Common myeloid progenitor, CD34-positive (primary cell): ENCODE results near the gene MAN2B2.
A peak's percentile ranks its signal among the peaks of the same experiment; 100 is the strongest.
"Not testable (repeated sequence)": the region's sequence is repeated elsewhere in the genome, so short reads cannot be mapped to it uniquely, and the experiment has no call there.

Experiments
- CTCF ChIA-PET: fragments of 350-600 bp; sonication (Branson Sonifier 250); formaldehyde crosslinking; loops from one replicate; lab custom pipeline; 2021; ENCODE audit warnings: antibody characterized with exemption; lab: Charles Lee
- POLR2A ChIA-PET: fragments of 350-600 bp; sonication (Branson Sonifier 250); formaldehyde crosslinking; loops from one replicate; lab custom pipeline; 2021; ENCODE audit warnings: antibody characterized with exemption; lab: Charles Lee
- DNase-seq, 3 donors: peaks; one replicate each; pipeline versions ENCODE4 v3.0.0 to v3.0.0-alpha.2; 2013
- H3K27ac ChIP-seq, 2 experiments: 1 replicate in 1 of 2; 2 replicates in 1 of 2; pipeline ENCODE4 v1.7.0; 2013; ENCODE audit warnings: inconsistent platforms in 2 of 2, low read length in 2 of 2, mild to moderate bottlenecking in 2 of 2, low read depth in 1 of 2, moderate library complexity in 1 of 2; ENCODE audit not compliant: severe bottlenecking in 2 of 2, insufficient read depth in 1 of 2, poor library complexity in 1 of 2
- H3K27me3 ChIP-seq, 5 experiments: replicated peaks in 2 of 5; 1 replicate in 3 of 5; 2 replicates in 2 of 5; pipeline versions ENCODE4 v1.6.1 to v1.7.0; 2013; ENCODE audit warnings: low read length in 4 of 5, mild to moderate bottlenecking in 2 of 5, moderate library complexity in 2 of 5, inconsistent platforms in 1 of 5; ENCODE audit not compliant: insufficient read depth in 5 of 5, control insufficient read depth in 4 of 5
- H3K36me3 ChIP-seq, 4 experiments: 1 replicate in 2 of 4; 2 replicates in 2 of 4; pipeline versions ENCODE4 v1.6.1 to v1.7.0; 2013; ENCODE audit warnings: low read length in 3 of 4, control low read depth in 1 of 4, mild to moderate bottlenecking in 1 of 4; ENCODE audit not compliant: control insufficient read depth in 4 of 4, insufficient read depth in 4 of 4
- H3K4me1 ChIP-seq, 4 experiments: 1 replicate in 3 of 4; 2 replicates in 1 of 4; pipeline versions ENCODE4 v1.6.1 to v1.7.1; 2013; ENCODE audit warnings: low read length in 3 of 4, mild to moderate bottlenecking in 3 of 4, control low read depth in 1 of 4, inconsistent platforms in 1 of 4, moderate library complexity in 1 of 4; ENCODE audit not compliant: control insufficient read depth in 4 of 4, insufficient read depth in 4 of 4; ENCODE audit errors: control extremely low read depth in 1 of 4
- H3K4me3 ChIP-seq, 7 experiments: 1 replicate in 4 of 7; 2 replicates in 3 of 7; pipeline versions ENCODE4 v1.5.1 to v1.7.0; 2013; ENCODE audit warnings: mild to moderate bottlenecking in 7 of 7, low read length in 6 of 7, moderate library complexity in 6 of 7, inconsistent platforms in 2 of 7, low read depth in 2 of 7, control low read depth in 1 of 7; ENCODE audit not compliant: insufficient read depth in 4 of 7, control insufficient read depth in 1 of 7; ENCODE audit errors: extremely low read depth in 1 of 7
- H3K9me3 ChIP-seq, 5 experiments: 1 replicate in 4 of 5; 2 replicates in 1 of 5; pipeline versions ENCODE4 v1.6.1 to v1.7.1; 2013; ENCODE audit warnings: low read length in 4 of 5, mild to moderate bottlenecking in 2 of 5, inconsistent platforms in 1 of 5, low read depth in 1 of 5, moderate library complexity in 1 of 5; ENCODE audit not compliant: control insufficient read depth in 4 of 5, insufficient read depth in 2 of 5; ENCODE audit errors: control extremely low read depth in 1 of 5
- WGBS: methylation state at CpG from one replicate; pipeline ENCODE4 v1.1.5; 2013; ENCODE audit not compliant: insufficient coverage; 5-methylcytosine and 5-hydroxymethylcytosine counted together

The MAN2B2 gene

GRCh38 chr4:6649216-6649615, 74.2 kb downstream of the MAN2B2 start:
- 97% methylated on average over 6 of the region's 8 CpGs for WGBS
- POLR2A ChIA-PET, result no interaction called here

GRCh38 chr4:6654211-6654610, 79.2 kb downstream of the MAN2B2 start:
- POLR2A ChIA-PET, H3K36me3 ChIP-seq, H3K27ac ChIP-seq, H3K4me3 ChIP-seq, H3K9me3 ChIP-seq, DNase-seq: not testable (repeated sequence)
- Histone ChIP-seq H3K4me1 (peaks cover 3 to 10% (median 7%) of the 10 kb centered on the region in 4 experiments), H3K27me3 (peaks cover 0 to 20% (median 5%) of the 10 kb centered on the region in 5 experiments)
- no CpG with 5 or more reads among the region's 3 CpGs for WGBS
- CTCF ChIA-PET, result interaction anchor here (0.7 to 1.0 kb wide), 2 partner anchors 10 to 11 kb away, joined by 3 to 4 read pairs; no protein-coding TSS in a partner anchor

More at GRCh38 chr4:6649216-6649615, 74.2 kb downstream of the MAN2B2 start:
- CTCF ChIA-PET, result no interaction called here
- no peaks in the 10 kb centered on the region for H3K36me3 ChIP-seq
- H3K9me3 ChIP-seq, result peaks cover 0 to 6% (median 0%) of the 10 kb centered on the region in 5 experiments
- H3K4me3 ChIP-seq, result no peak overlapping the region
- no peak for DNase-seq
- no peaks in the 10 kb centered on the region for H3K4me1 ChIP-seq
- no peak overlapping the region for H3K27ac ChIP-seq
- H3K27me3 ChIP-seq, result no peaks in the 10 kb centered on the region

GRCh38 chr4:6655291-6655690, 80.3 kb downstream of the MAN2B2 start:
- H3K27me3 ChIP-seq, result peaks cover 4 to 31% (median 11%) of the 10 kb centered on the region in 5 experiments
- CTCF ChIA-PET, H3K27ac ChIP-seq, POLR2A ChIA-PET, H3K4me3 ChIP-seq, H3K36me3 ChIP-seq, H3K9me3 ChIP-seq, DNase-seq: not testable (repeated sequence)
- peaks cover 3 to 12% (median 8%) of the 10 kb centered on the region in 4 experiments for H3K4me1 ChIP-seq
- WGBS, result no CpG with 5 or more reads among the region's 2 CpGs

GRCh38 chr4:6655924-6656323, 80.9 kb downstream of the MAN2B2 start:
- no peak overlapping the region for H3K27ac ChIP-seq
- H3K27me3 ChIP-seq, result peaks cover 4 to 38% (median 12%) of the 10 kb centered on the region in 5 experiments
- H3K36me3 ChIP-seq, result no peaks in the 10 kb centered on the region
- WGBS, result 88% methylated on average over 5 of the region's 5 CpGs
- ChIA-PET CTCF (no interaction called here), POLR2A (no interaction called here)
- H3K4me1 ChIP-seq, result peaks cover 3 to 12% (median 8%) of the 10 kb centered on the region in 4 experiments
- no peak for DNase-seq
- no peak overlapping the region for H3K4me3 ChIP-seq
- H3K9me3 ChIP-seq, result no peaks in the 10 kb centered on the region

GRCh38 chr4:6657242-6658208, 82.5 kb downstream of the MAN2B2 start:
- H3K4me3 ChIP-seq, result no peak overlapping the region
- POLR2A ChIA-PET, result interaction anchor here (1.2 kb wide), 1 partner anchor 14 kb away, joined by 4 read pairs; no protein-coding TSS in a partner anchor
- 84% methylated on average over 54 of the region's 65 CpGs for WGBS
- no peak for DNase-seq
- no peak overlapping the region for H3K27ac ChIP-seq
- no peaks in the 10 kb centered on the region for H3K36me3 ChIP-seq
- H3K27me3 ChIP-seq, result peaks cover 16 to 54% (median 17%) of the 10 kb centered on the region in 5 experiments
- CTCF ChIA-PET, result interaction anchor here (1.7 kb wide), 1 partner anchor 13 kb away, joined by 6 read pairs; no protein-coding TSS in a partner anchor
- peaks cover 3 to 12% (median 8%) of the 10 kb centered on the region in 4 experiments for H3K4me1 ChIP-seq
- H3K9me3 ChIP-seq, result no peaks in the 10 kb centered on the region

GRCh38 chr4:6658209-6658595, 83.2 kb downstream of the MAN2B2 start:
- WGBS, result 97% methylated on average over 7 of the region's 7 CpGs
- no peak overlapping the region for H3K27ac ChIP-seq
- peak overlapping the region in 3 of 7 experiments; percentile 61 to 69 (median 69) for H3K4me3 ChIP-seq
- H3K9me3 ChIP-seq, result no peaks in the 10 kb centered on the region
- H3K27me3 ChIP-seq, result peaks cover 16 to 60% (median 22%) of the 10 kb centered on the region in 5 experiments
- no peaks in the 10 kb centered on the region for H3K36me3 ChIP-seq
- CTCF ChIA-PET, result interaction anchor here (1.7 to 1.8 kb wide), 2 partner anchors 13 to 22 kb away, joined by 5 to 6 read pairs; no protein-coding TSS in a partner anchor
- peaks cover 3 to 12% (median 8%) of the 10 kb centered on the region in 4 experiments for H3K4me1 ChIP-seq
- POLR2A ChIA-PET, result interaction anchor here (1.2 kb wide), 1 partner anchor 15 kb away, joined by 4 read pairs; no protein-coding TSS in a partner anchor
- DNase-seq, result peak in 2 of 3 donors; percentile 32 to 36
